HL-60/S4 treated with retinoic acid at 250 ng/mL for 4 days and 3 days (cell line): ENCODE results near the gene ZHX3.

Source experiments
- in situ Hi-C: fragments of 300-500 bp; cut with MboI; formaldehyde crosslinking; loops from 2 replicates; pipeline ENCODE4 v1.7.0; 2022; ENCODE audit warnings: low sequenced_read_pairs

Gene ZHX3

DNA sequence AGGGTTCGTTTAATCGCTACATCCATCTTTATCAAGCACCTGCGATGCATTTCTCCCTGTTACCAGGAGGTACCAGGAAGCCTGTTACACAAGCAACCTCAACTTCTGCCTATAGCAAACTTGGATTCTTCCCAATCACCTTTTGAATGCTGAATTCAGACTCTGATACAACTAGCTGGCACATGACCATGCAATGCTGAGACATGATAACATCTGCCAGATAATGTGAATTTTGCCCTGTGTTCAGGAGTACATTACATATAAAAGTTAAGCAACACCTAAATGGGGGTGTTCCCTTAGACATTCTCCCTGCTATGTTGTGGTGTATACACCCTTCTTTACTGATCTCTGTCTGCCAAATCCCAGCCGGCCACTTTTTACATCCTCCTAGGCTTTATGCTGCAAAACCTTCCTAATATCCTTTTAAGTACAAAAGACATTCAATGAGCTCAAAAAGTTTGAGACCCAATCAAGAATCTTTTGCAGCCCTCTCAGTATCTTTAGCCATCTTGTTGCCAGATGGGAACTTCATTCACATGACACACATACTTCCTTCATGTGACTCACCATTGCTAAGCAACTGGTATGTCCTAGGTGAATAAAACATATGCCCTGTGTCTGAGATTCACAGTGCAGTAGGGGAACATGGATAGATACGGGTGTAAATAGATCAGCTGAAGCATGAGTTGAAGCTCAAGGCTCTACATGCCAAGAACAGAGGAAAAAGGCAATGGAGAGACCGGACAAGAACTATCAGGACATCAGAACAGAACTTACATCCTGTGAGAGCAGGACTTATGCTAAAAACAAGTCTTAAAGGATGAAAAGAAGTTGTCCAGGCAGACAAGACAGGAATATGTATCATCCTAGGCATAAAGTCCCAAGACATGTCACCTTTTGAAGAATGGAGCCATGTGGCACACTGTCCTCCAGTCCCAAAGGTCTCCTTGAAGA, 84.3 kb downstream of the ZHX3 start:
- in situ Hi-C loops = no loop called here

DNA sequence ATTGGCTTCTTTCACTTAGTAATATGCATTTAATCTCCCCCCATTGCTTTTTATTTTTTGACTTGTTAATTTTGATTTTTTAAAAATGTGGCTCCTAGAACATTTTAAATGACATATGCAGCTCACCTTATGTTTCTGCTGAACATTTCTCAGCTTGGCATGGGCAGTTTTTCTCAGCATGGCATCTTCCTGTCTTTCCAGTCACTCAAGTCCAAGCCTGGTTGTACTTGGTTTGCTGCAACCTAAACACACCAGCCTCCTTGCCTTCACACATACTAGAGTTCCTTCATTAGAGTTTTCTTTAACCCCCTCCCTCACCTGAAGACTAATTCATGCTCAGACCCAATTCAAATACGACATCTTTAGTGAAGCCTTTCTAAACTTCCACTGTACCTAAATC, 86.4 kb downstream of the ZHX3 start:
- in situ Hi-C loops = no loop called here

DNA sequence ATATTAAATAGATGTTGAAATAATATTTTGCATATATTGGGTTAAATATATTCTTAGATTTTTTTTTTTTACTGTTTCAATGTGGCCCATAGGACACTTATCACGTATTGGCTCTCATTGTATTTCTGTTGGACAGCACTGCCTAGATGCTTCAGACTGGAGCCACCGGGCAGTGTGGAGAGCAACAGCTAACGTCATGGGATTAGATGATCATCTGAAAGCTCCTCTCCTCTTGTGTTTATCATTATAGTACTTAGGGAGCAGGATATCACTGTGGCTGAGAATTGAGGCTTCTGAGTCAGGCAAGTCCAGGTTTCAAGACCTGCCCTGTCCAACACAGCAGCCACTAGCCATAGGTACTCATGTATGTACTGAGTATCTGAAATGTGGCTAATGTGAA, 87.4 kb downstream of the ZHX3 start:
- in situ Hi-C loops = no loop called here

DNA sequence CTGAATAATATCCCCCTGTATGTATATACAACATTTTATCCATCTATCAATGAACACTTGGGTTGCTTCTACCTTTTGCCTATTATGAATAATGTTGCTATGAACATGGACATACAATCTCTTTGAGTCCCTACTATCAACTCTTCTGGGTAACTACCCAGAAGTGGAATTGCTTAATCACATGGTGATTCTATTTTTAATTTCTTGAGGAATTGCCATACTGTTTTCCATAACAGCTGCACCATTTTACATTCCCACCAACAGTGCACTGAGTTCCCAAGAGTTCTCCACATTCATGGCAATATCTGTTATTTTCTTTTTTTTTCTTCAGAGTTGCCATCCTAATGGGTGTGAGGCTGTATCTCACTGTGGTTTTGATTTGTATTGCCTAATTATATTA, 88.3 kb downstream of the ZHX3 start:
- in situ Hi-C loops = no loop called here

DNA sequence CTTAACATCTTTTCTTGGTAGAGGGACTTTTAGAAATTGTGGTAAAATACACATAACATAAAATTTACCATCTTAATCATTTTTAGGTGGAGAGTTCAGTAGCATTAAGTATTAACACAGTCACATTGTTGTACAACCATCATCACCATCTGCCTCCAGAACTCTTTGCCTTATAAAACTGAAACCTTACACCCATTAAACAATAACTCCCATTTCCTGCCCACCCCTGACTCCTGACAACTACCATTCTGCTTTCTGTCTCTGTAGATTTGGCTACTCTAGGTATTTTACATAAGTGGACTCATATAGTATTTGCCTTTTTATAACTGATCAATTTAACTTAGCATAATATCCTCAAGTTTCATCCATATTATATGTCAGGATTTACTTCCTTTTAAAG, 88.7 kb downstream of the ZHX3 start:
- in situ Hi-C loops = no loop called here

DNA sequence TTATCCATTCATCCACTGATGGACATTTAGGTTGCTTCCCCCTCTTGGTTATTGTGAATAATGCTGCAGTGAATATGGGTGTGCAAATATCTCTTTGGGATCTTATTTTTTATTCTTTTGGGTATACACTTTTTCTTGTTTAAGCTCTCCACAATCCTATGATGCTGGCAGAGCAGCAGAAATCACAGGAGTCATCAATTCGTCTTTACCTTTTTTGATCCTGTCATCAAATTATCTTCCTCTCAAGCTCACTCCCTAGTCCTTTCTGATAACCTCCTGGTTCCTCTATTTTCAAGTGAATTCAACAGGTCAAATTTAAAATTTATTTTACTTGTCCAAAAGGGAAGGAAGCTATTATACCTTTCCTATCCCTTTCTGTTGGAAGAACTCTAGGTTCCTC, 91.1 kb downstream of the ZHX3 start:
- in situ Hi-C loops = no loop called here

DNA sequence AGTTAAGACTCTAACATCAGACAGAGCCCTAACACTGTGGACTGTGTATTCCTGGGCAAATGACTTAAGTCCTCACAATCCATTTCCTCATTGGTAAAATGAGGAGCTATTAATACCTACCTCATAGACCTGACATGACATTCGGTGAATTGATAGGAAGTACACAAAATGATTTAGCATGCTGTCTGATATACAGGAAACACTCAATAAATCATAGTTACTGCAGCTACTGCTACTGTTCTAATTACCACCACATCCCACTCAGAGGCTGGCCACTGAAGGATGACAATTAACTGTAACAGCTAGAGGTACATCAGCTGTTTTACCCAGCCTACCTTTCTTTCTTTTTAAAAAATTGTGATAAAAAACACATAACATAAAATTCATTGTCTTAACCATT, 92.4 kb downstream of the ZHX3 start:
- in situ Hi-C loops = no loop called here

DNA sequence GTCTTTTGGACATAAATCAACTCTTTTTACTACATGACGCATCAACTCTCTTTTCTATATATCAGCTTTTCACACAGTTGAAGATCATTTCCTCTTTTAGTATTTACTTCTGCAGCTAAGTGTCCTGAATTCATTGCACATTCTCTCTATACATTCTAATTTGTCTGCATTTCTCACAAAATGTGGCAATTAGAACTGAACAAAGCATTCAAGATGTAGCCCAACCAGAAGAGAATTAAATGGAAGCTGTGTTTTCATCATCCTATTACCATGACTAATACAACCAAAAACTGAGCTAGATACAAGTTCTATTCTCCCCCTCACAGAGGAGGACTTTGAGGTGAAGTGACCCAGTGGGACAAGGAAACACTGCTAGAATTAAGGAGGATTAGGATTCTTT, 93.2 kb downstream of the ZHX3 start:
- in situ Hi-C loops = no loop called here

DNA sequence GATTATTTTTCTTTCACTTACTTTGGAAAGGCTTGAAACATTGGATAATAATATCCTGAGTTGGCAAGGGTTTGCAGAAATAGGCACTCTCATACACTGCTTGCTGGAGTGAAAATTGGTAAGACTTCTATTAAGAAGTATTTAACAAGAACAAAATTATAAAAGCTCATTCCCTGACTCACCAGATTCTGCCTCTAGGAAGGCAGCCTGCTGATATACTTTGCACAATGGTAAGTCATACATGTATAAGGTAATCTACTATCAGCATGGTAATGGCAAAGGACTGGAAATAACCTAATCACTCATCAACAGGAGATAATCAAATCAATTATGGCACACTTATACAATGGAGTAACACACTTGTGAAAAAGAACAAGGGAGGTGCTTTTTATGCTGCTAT, 94.4 kb downstream of the ZHX3 start:
- in situ Hi-C loops = no loop called here

DNA sequence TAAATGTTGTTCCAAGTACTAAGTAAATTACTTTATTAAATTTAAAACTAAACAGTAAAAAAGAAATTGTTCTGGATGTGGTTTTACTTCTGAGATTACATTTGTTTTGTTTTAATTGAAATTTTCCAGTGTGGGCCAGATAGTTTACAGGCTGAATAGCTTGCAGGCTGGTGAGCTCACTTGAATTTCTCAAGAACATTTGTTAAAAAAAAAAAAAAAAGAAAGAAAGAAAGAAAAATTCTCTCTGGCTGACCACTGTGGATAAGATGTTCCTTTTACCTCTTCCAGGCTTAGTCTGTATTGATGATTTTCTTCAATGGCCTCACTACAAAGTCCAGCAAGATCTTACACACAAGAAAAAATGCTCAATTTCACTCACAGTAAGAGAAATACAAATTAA, 94.8 kb downstream of the ZHX3 start:
- in situ Hi-C loops = no loop called here

DNA sequence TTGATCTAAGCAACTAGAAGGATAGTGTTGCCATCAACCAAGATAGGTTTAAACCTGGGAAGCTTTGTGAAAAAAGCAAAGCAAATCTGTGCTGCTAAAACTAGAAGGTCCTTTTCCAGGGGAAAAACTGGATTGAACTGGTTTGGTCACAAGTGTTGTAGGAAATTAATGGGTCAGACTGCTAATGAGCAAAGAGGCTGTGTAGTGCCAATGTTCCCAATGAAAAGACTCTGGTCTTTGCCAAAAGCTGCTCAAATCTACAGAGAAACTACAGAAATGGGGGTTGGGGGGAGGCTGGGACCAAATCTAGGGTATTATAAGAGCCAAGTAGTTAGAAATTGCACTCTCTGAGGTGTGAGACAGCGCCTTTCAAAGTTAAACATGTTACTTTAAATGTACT, 95.2 kb downstream of the ZHX3 start:
- in situ Hi-C loops = no loop called here

DNA sequence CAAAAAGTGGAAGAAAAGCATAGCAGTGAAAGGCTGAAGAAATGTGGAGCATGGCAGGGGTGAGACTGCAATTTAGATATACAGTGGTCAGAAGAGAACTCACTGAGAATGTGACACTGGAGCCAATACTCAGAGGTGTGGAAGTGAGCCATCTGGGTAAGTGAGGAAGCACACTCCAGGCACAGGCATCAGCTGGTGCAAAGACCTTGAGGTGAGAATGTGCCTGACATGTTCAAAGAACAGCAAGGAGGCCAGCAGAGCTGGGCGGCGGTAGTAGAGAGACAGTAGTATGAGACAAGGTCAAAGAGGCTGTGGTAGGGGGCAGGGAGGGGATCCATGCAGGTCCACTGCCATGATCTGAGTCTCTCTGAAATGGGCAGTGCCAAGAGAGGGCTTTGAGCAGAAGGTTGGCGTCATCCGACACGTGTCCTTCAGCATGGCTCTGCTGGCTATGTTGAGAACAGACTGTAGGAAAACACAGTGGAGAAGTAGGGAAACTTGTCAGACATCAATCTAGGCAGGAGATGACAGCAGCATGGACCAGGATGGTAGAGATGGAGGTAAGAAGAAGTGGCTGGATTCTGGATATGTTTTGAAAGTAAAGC, 95.8 kb downstream of the ZHX3 start:
- in situ Hi-C loops = no loop called here

DNA sequence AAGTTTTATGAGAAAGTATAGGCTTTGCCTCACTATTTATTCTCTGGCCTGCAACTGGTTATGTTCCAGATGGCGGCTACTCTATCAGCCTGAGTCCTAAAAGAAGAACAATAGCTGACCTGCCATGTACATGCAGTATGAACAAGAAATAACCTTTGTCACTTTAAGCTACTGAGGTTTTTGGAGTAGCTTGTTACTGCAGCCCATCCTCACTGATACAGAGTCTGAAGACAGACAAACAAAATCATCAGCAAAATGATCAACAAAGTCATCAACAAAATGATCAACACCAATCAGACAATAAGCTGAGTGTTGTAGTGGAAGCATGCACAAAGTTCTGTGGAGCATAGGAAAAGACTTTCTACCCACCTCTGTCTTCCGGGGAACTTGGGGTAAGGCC, 97.7 kb downstream of the ZHX3 start:
- in situ Hi-C loops = no loop called here

DNA sequence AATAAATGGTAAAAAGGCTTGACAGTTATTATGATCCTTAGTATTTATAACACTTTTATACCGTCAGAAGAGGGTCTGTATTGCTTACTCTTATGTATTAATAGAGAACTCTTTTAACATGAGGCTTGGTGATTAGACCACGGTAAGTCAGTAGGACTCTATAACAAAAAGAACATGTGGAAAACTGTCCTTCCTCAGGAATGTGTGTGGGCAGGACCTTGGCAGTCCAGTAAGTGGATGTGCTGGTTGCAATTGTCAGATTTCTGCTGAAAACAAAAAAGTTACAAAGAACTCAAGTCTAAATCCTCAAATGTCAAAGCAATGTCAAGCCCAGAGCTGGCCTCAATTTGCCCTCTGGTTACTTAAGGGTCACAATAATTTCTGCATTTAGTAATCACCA, 99.1 kb downstream of the ZHX3 start:
- in situ Hi-C loops = no loop called here

DNA sequence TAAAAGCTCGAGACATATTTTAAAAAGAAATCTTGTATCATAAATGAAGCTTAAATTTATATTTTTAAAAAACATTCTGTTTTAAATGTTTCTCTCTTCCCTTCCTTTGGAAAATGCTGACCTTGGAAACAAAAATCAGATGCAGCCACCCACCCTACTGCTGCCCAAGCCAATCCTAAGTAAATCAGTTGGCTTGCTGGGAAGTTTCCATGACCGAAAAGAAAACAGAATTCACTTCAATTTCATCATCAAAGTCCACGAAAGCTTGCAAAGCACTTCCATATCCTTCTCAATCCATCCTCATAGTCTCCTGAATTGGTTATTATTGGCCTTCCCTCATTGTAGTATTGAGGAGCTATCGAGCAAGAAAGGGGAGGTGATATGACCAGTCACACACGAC, 100.1 kb downstream of the ZHX3 start:
- in situ Hi-C loops = no loop called here

DNA sequence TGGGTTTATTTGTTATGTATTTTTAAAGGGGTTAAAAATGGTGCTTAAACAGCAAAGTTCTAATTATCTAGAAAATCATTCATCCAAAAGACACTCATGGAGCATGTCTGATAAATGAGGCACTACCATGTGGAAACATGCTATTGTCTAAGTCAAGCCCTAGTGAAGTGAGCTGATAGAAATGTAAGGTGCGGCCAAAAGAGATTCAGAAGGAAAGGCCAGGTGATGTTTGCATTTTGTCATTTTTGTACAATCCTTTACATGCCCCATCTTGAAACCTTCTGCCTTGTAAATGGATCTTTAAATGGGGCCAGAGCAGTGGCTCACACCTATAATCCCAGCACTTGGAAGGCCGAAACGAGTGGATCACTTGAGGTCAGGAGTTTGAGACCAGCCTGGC, 102.9 kb downstream of the ZHX3 start:
- in situ Hi-C loops = no loop called here

DNA sequence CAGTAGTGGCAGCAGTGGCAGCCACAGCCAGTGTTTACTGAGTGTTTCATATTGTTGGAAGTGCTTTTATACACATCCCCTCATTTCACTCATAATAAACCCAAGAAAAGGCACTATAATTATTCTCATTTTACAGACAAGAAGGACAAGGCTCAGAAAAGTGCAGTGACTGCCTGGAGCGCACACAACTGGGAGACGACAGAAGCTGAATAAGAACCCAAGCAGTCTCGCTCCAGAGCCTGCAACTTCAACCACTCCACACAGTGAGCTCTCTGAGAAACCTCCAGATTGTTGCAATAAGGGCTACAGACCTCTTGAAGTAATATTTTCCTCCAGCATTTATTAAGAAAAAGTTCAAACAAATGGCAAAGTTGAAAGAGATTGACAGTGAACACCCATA, 103.3 kb downstream of the ZHX3 start:
- in situ Hi-C loops = no loop called here

DNA sequence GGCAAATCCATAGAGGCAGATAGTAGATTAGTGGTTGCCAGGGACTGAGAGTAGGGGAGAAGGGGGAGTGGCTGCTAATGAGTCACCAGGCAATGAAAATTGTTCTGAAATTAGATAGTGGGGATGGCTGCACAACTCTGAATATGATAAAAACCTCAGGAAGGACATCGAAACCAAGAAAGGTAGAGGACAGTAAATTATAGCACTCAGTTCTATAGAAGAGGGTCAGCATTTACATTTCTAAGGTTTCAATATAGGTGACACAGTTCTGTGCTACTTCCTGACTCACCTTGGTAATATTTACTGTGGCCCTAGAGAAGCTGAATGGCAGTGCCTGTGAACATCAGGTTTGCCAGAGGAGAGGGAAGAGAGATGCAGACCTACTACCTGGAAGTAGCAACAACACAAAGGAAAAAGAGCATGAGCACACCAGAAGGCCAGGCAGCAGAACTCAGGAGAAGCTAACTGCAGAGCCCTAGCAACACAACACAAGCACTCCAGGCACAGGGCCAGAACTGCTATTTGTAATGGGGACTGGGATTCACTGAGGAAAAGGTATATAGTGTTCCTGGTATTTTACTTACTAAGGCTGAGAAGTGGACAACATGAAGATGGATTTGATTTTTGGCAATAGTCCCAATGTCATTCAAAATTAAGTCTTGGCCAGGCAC, 104.2 kb downstream of the ZHX3 start:
- in situ Hi-C loops = no loop called here

DNA sequence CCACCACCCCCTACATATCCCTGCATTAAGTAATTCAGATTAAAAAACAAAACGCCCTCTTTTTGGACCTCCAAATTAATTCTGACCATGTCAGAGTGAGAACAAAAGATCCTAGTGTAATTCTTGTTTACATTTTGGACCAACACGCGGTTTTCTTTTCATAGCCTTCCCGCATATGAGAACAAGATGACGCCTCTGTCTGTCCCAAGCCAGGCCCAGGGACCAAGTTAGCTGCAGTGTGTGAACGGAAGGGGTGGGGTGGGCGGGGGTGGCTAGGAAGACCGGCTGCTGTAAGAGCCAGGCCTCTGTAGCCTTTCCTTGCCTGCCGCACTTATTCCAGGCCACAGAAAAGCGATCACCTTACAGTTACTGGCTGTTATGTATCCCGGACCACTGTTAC, 112.2 kb downstream of the ZHX3 start:
- in situ Hi-C loops = no loop called here

DNA sequence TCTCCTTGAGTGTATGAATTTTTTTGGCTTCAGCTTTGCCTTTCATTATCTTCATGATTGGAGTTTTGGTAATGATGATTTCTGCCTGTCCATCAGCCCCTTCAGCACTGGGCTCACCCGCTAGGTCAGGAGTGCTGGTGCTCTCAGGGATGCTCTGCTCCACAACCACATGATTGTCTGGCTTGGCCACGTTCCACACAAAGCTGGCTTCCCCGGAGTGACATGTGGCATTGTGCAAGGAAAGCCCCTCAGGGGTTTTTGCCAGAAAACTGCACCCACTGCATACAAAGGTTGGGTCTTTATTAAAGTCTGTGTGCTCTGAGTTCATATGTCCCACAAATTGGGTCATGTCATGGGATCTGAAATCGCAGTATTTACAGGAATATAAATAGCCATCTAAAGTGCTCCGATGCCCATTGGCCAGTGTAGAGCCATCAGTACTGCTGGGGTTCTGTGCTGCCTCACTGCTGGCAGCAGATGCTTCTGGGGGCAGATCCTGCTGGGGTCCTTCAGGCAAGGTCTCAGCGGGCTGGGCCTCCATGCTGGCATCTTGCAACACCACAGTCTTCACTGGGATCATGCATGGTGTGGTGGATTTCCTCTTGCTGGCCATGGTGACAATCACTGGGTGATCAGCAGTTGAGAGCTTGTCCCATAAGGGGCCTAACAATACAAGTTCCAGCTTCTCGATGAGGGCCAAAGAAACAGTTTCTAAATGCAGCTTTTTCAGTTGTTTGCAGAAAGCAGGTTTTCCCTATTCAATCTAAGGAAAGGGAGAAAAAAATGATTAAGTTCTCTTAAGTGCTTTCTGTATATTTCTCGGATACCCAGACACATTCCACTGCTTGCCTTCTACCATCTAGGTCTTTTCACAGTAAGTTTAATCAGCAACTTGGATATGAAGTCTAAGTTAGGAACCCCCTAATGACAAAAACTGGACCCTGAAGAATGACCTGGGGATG, 112.9 kb downstream of the ZHX3 start:
- in situ Hi-C loops = no loop called here

DNA sequence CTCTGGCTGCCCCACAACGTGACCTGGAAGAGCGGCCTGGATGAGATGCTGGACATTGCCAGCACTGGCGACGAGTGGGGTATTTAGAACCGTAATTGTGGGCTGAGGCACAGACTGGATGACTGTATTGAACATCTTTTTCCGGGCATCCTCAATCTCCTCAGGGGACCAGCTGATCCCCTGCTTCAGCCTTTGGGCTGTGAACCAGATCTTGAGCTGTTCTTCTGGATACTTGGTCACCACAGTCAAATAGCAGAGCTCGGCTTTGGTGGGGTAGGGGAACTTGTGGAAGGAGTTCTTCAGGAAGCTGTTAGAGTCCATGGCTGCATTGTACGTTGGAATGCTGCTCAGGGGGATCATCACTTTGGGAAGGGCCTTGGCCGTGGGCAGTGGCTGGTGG, 113.9 kb downstream of the ZHX3 start:
- in situ Hi-C loops = no loop called here
